HG03066 (cell line): ENCODE measurements around the gene ADAMTS2.

Source experiments
- ATAC-seq: cut with Tn5 transposase; IDR thresholded peaks from one replicate; pipeline ENCODE4 v1.9.1; 2021; ENCODE audit warnings: low read depth; ENCODE audit not compliant: unreplicated experiment

ADAMTS2 gene

GRCh38 chr5:179373101-179373934 is 28.1 kb upstream of the ADAMTS2 start:
- no peak for ATAC-seq

- no peak for ATAC-seq
These were observed 26.7 kb upstream of the ADAMTS2 start for GRCh38 chr5:179371681-179372680.

GRCh38 chr5:179371121-179371510 is 25.9 kb upstream of the ADAMTS2 start:
- ATAC-seq, result no peak

GRCh38 chr5:179370490-179371120 is 25.3 kb upstream of the ADAMTS2 start:
- no peak for ATAC-seq

GRCh38 chr5:179369530-179369884 is 24.2 kb upstream of the ADAMTS2 start:
- no peak for ATAC-seq

- no peak for ATAC-seq
These were observed 23.7 kb upstream of the ADAMTS2 start for GRCh38 chr5:179368806-179369529.

- ATAC-seq, result no peak
These were observed 23.0 kb upstream of the ADAMTS2 start for GRCh38 chr5:179368126-179368805.

- no peak for ATAC-seq
These were observed 22.2 kb upstream of the ADAMTS2 start for GRCh38 chr5:179367491-179367890.

- ATAC-seq, result no peak
These were observed 17.1 kb upstream of the ADAMTS2 start for GRCh38 chr5:179362355-179362754.

- no peak for ATAC-seq
These were observed 15.9 kb upstream of the ADAMTS2 start for GRCh38 chr5:179361037-179361603.

GRCh38 chr5:179357031-179357430 is 11.8 kb upstream of the ADAMTS2 start:
- no peak for ATAC-seq

- ATAC-seq, result no peak
These were observed 11.0 kb upstream of the ADAMTS2 start for GRCh38 chr5:179355976-179356974.

GRCh38 chr5:179354305-179354882 is 9.1 kb upstream of the ADAMTS2 start:
- no peak for ATAC-seq

GRCh38 chr5:179348843-179349242 is 3.6 kb upstream of the ADAMTS2 start:
- no peak for ATAC-seq

- no peak for ATAC-seq
These were observed 2.8 kb upstream of the ADAMTS2 start for GRCh38 chr5:179348011-179348530.

GRCh38 chr5:179347581-179347980 is 2.3 kb upstream of the ADAMTS2 start:
- ATAC-seq, result no peak

GRCh38 chr5:179346875-179347274 is 1.6 kb upstream of the ADAMTS2 start:
- ATAC-seq, result no peak

- ATAC-seq, result no peak
These were observed 1.1 kb upstream of the ADAMTS2 start for GRCh38 chr5:179346401-179346800.
